ENCODE results near the gene TMEM121B.

The TMEM121B gene

GRCh38 chr22:17077255-17077654, 43.9 kb downstream of the TMEM121B start:
- DNase-seq (ENCODE audit: low read depth) = no peak
- no peak overlapping the region for H3K4me3 ChIP-seq (ENCODE audit: low read depth, low read length)
- no peak for TF ChIP-seq CTCF (IDR thresholded peaks at IDR 0.05; ENCODE audit: control insufficient read depth, extremely low read depth, insufficient read depth)

- no peak for DNase-seq (ENCODE audit: low read depth)
- no peak overlapping the region for H3K4me3 ChIP-seq (ENCODE audit: low read depth, low read length)
- no peak for TF ChIP-seq CTCF (IDR thresholded peaks at IDR 0.05; ENCODE audit: control insufficient read depth, extremely low read depth, insufficient read depth)
Observed at GRCh38 chr22:17074648-17075002, 46.5 kb downstream of the TMEM121B start.

- no peak for DNase-seq (ENCODE audit: low read depth)
- no peak overlapping the region for H3K4me3 ChIP-seq (ENCODE audit: low read depth, low read length)
- TF ChIP-seq CTCF (IDR thresholded peaks at IDR 0.05; ENCODE audit: control insufficient read depth, extremely low read depth, insufficient read depth) = no peak
Observed at GRCh38 chr22:17072877-17073276, 48.3 kb downstream of the TMEM121B start.

Data from LNCaP clone FGC (cell line).